SK-N-MC (cell line): ENCODE results near the gene PZP.

ENCODE experiments used
- EZH2 ChIP-seq: fragments of 200-600 bp; sonication (generic); IDR thresholded peaks from one replicate; pipeline ENCODE4 v1.6.1; 2017; ENCODE audit warnings: antibody characterized with exemption
- FOXP2 ChIP-seq: optimal IDR thresholded peaks from 2 replicates; pipeline ENCODE3; 2011; ENCODE audit warnings: mild to moderate bottlenecking, moderate library complexity; ENCODE audit not compliant: insufficient read depth; ENCODE audit errors: extremely low read length, control extremely low read depth
- POLR2AphosphoS5 ChIP-seq: IDR thresholded peaks from 2 replicates; pipeline ENCODE4 v1.6.1; 2012; ENCODE audit warnings: mild to moderate bottlenecking, low read depth, low read length, borderline replicate concordance

- TF ChIP-seq EZH2 (no peak), POLR2AphosphoS5 (no peak), FOXP2 (no peak)
These were observed 72.3 kb downstream of the PZP start for GRCh38 chr12:9135903-9136310.
